Thyroid gland (tissue), 4 donors: ENCODE results near the gene STK38.

Experiments used
- CTCF ChIP-seq, 6 experiments: fragments of 200-600 bp in 3 of 6; fragments of 450-650 bp in 3 of 6; sonication (generic) in 3 of 6; IDR thresholded peaks; one replicate each; pipeline ENCODE4 v1.5.1; 2016 to 2019; ENCODE audit warnings: antibody characterized with exemption in 6 of 6, mild to moderate bottlenecking in 2 of 6, inconsistent platforms in 1 of 6, moderate library complexity in 1 of 6
- POLR2A ChIP-seq, 2 donors: fragments of 450-650 bp; IDR thresholded peaks; one replicate each; pipeline ENCODE4 v1.6.1; 2017; ENCODE audit warnings: antibody characterized with exemption in 2 of 2, mild to moderate bottlenecking in 2 of 2, moderate library complexity in 1 of 2

GRCh38 chr6:36544228-36544627 is 3.1 kb downstream of the STK38 start:
- no peak for TF ChIP-seq POLR2A (IDR thresholded peaks at IDR 0.05)
- TF ChIP-seq CTCF (IDR thresholded peaks at IDR 0.05) = no peak
